SJCRH30 (cell line): Measurements from ENCODE around the gene VASH2. TPM values are rescaled to one million over a fixed set of nuclear protein-coding genes. Genes with fewer than 3 reads are reported as not detected.

Experiments used
- DNase-seq, 2 experiments: peaks; one replicate each; pipeline ENCODE4 v3.0.0-alpha.2; 2015 to 2020
- H3K27ac ChIP-seq: fragments of 250-450 bp; sonication (Bioruptor Pico); 2 replicates; pipeline ENCODE4 v1.5.1; 2020; ENCODE audit warnings: mild to moderate bottlenecking, moderate library complexity
- H3K27me3 ChIP-seq: fragments of 250-450 bp; sonication (Bioruptor Pico); 2 replicates; pipeline ENCODE4 v1.5.1; 2020; ENCODE audit warnings: mild to moderate bottlenecking, moderate library complexity
- H3K36me3 ChIP-seq: fragments of 250-450 bp; sonication (Bioruptor Pico); 2 replicates; pipeline ENCODE4 v1.5.1; 2020; ENCODE audit warnings: mild to moderate bottlenecking, moderate library complexity
- H3K4me1 ChIP-seq: fragments of 250-450 bp; sonication (Bioruptor Pico); 2 replicates; pipeline ENCODE4 v1.5.1; 2020; ENCODE audit warnings: mild to moderate bottlenecking, moderate library complexity
- H3K4me3 ChIP-seq: fragments of 250-450 bp; sonication (Bioruptor Pico); 2 replicates; pipeline ENCODE4 v1.5.1; 2020; ENCODE audit warnings: mild to moderate bottlenecking, moderate library complexity
- H3K9me3 ChIP-seq: fragments of 250-450 bp; sonication (Bioruptor Pico); replicated peaks from 2 replicates; pipeline ENCODE4 v1.5.1; 2020; ENCODE audit warnings: mild to moderate bottlenecking, moderate library complexity
- total RNA-seq: library from RNA; depleted of rRNA; stranded (reverse); fragments of >200 nt; shearing (Covaris generic); gene quantifications from 2 replicates; pipeline ENCODE4 v1.2.3, GENCODE V29; 2014

Gene VASH2
- total RNA-seq, 1 experiment from 2014 or later = 153 TPM

DNA sequence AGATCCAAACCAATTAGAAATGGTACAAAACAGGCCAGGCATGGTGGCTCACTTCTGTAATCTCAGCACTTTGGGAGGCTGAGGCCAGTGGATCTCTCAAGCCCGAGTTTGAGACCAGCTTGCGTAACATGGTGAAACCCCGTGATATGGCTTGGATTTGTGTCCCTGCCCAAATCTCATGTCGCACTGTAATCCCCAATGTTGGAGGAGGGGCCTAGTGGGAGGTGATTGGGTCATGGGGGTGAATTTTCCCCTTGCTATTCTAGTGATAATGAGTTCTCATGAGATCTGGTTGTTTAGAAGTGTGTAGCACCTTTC, 7.0 kb upstream of the VASH2 start:
- no peaks in the 10 kb centered on the region for H3K27me3 ChIP-seq
- H3K36me3 ChIP-seq = no peaks in the 10 kb centered on the region
- no peak overlapping the region for H3K4me3 ChIP-seq
- no peak for DNase-seq
- peaks cover 7% of the 10 kb centered on the region for H3K9me3 ChIP-seq
- peaks cover 15% of the 10 kb centered on the region for H3K4me1 ChIP-seq
- H3K27ac ChIP-seq = no peak overlapping the region

DNA sequence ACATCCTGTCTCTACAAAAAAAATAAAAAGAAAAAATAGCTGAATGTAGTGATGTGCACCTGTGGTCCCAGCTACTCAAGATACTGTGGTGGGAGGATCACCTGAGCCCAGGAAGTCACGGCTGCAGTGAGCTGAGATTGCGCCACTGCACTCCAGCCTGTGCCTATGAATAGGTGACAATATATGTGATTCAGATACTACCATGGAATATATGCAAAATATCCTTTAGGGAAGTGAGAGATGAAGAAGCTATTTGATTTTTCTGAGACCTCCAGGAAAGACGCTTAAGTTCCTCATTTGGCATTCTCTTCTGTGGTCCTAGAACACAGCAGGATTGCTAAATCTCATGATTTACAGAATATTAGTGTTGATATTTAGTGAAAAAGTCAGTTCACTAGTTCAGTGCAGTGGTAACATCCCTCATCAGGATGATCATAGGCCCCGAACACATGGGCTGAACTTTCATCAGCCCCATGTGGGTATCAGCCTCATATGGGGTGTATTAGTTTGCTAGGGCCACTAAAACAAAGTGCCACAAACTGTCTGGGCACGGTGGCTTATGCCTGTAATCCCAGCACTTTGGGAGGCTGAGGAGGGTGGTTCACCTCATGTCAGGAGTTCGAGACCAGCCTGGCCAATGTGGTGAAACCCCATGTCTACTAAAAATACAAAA, 6.0 kb upstream of the VASH2 start:
- H3K4me1 ChIP-seq = peaks cover 16% of the 10 kb centered on the region
- H3K27ac ChIP-seq = no peak overlapping the region
- no peak for DNase-seq
- H3K4me3 ChIP-seq = no peak overlapping the region
- H3K36me3 ChIP-seq = no peaks in the 10 kb centered on the region
- peaks cover 4% of the 10 kb centered on the region for H3K9me3 ChIP-seq
- H3K27me3 ChIP-seq = no peaks in the 10 kb centered on the region

DNA sequence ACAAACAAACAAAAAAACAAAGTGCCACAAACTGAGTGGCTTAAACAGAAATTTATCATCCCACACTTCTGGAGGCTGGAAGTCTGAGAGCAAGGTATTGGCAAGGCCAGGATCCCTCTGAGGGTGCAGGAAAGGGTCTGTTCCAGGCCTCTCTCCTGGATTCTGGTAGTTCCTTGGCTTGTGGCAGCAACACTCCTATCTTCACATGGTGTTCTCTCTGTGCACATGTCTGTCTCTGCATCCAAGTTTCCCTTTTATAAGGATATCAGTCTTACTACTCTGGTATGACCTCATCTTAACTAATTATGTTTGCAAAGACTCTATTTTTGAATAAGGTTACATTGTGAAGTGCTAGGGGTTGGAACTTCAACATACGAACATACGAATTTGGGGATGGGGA, 5.3 kb upstream of the VASH2 start:
- peaks cover 1% of the 10 kb centered on the region; the same call in 1 of the 2 replicates for H3K9me3 ChIP-seq
- H3K36me3 ChIP-seq = no peaks in the 10 kb centered on the region
- H3K4me3 ChIP-seq = no peak overlapping the region
- H3K4me1 ChIP-seq = peaks cover 21% of the 10 kb centered on the region
- H3K27ac ChIP-seq = no peak overlapping the region
- H3K27me3 ChIP-seq = no peaks in the 10 kb centered on the region
- no peak for DNase-seq

DNA sequence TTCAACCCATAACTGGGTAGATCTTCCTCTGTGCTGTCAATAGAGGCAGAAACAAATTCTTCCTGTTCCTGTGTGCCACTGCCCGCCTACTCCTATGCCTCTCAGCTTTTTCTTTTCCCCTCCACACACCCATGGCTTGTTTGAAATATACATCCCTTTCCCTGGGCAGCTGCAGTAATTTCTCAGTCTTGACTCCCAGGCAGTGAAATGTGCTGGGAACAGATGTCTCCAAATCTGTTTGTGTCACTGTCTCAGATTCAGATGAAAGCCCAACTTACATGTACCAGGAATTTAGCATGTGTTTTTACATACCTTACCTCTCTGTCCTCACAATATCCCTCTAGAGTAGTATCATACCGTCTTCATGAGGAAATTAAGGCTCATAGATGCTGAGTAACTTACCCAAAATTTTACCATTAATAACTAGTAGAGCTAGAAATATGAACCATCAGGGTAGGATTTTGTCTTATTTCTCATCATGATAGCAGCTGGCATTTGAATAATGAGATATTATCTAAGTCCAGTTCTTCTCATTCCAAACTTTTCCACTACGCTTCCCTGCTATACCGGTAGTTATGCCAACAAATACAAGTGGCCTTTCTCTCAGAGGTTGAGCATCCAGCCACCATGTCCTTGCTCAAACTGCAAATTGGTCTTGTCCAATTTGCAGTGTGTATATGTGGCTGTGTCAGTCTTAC, 4.7 kb upstream of the VASH2 start:
- Histone ChIP-seq H3K36me3 (peaks cover under 1% of the 10 kb centered on the region; the same call in 1 of the 2 replicates), H3K4me3 (no peak overlapping the region), H3K27ac (no peak overlapping the region), H3K9me3 (no peaks in the 10 kb centered on the region), H3K4me1 (peaks cover 22% of the 10 kb centered on the region), H3K27me3 (no peaks in the 10 kb centered on the region)
- DNase-seq = peak in 1 of 2 experiments; percentile 57

DNA sequence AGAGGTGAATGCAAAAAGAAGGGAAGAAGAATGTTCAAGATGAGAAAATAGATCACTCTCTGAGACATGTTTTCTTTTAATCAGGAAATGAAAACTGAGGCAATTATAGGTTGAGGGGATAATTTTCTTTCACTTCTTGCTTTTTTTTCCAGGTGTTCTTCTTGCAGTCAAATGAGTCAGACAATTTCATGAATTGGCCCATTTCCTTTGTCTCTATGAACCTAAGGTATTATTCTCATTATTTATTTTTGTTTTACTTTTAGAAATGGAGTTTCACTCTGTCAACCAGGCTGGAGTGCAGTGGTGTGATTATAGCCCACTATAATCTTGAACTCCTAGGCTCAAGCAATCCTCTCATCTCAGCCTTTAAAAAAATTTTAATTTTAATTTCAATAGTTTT, 3.5 kb upstream of the VASH2 start:
- Histone ChIP-seq H3K4me3 (no peak overlapping the region), H3K27me3 (no peaks in the 10 kb centered on the region), H3K27ac (no peak overlapping the region), H3K4me1 (peaks cover 22% of the 10 kb centered on the region), H3K9me3 (no peaks in the 10 kb centered on the region), H3K36me3 (peaks cover 11% of the 10 kb centered on the region)
- no peak for DNase-seq

DNA sequence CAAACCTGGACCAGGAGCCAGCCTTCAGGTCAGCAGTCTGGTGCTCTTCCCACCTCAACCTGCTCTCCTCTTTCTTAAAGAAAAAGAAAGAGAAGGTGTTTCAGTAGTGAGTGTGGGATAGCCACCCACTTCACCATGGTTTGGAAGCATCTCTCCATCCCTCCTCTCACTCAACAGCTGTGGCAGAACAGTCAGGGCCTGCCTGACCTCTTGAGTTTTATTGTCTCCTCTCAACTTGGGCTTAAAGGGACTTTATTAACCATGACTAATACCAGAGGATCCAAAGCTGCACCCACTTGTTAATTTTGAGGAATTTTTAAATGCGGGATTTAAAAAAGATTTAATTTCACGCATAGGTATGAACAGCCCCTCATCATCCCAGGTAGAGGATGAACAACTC, 570 bp upstream of the VASH2 start:
- Histone ChIP-seq H3K27ac (peak overlapping the region; percentile 92), H3K4me1 (peaks cover 42% of the 10 kb centered on the region), H3K4me3 (peak overlapping the region; percentile 94), H3K27me3 (no peaks in the 10 kb centered on the region), H3K9me3 (no peaks in the 10 kb centered on the region), H3K36me3 (peaks cover 40% of the 10 kb centered on the region)
- DNase-seq = peak; percentile 82 to 91

DNA sequence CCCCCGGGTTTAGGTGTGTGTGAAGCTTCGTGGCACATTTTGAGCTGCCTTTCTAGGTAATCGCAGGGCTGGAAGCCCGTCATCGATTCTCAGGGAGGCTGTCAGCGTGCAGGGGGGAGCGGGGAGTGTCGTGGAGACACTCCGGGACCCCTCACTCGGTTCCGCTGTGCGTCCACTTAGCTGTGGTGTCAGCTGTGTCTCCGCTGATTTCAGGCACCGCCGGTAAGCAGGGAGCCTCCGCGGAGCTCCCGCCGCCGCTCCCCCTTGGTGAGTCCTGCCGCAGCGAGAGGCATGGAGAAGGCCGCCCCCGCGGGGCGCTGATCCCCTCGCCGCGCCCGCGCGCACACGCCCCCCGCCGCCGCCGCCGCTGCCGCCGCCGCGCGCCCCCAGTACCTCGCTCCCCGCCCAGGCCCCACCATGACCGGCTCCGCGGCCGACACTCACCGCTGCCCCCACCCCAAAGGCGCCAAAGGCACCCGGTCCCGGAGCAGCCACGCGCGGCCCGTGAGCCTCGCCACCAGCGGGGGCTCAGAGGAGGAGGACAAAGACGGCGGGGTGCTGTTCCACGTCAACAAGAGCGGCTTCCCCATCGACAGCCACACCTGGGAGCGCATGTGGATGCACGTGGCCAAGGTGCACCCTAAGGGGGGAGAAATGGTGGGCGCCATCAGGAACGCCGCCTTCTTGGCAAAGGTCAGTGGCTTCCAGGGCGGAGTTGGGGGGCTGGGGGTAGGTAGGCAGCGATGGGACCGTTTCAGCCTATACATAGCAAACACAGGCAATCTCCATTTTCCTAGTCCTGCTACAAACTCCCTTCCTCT, 995 bp downstream of the VASH2 start:
- peaks cover 56% of the 10 kb centered on the region for H3K36me3 ChIP-seq
- H3K4me1 ChIP-seq = peaks cover 51% of the 10 kb centered on the region
- peak overlapping the region; percentile 92 for H3K27ac ChIP-seq
- H3K4me3 ChIP-seq = peak overlapping the region; percentile 94
- no peaks in the 10 kb centered on the region for H3K27me3 ChIP-seq
- peak in 1 of 2 experiments; percentile 45 for DNase-seq
- H3K9me3 ChIP-seq = no peaks in the 10 kb centered on the region

DNA sequence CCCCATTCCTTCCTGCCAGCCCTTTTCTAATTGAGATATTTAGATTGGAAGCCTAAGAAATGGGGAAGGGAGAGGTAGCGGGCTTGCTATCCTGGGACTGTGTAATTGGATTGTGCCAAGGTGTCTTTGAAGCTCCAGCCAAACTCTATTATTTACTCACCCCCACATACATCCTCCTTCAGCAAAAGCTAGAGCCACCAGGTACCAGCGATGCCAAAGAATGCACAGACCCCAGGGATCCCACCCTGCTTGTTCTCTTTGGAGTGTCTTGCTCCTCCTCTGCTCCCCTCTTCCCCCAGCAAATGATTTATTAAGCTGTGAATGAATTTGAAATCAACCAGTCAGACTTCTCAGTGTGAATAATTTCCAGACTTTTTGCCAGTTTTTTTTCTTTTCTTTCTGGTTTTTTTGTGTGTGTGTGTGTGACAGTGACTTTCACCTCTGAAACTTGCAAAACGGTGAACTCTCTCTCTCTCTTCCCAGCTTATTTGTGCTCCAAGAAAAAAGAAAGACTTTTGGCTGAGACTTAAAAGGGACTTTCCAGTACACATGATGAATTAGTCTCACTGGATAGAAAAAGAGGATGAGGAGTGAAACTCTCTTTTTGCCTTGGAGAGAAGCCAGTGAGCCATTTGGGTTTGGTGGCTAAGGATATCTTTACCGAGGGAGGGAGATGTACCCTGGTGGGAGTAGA, 1.8 kb downstream of the VASH2 start:
- peak overlapping the region; percentile 94 for H3K4me3 ChIP-seq
- H3K27ac ChIP-seq = peak overlapping the region; percentile 92

DNA sequence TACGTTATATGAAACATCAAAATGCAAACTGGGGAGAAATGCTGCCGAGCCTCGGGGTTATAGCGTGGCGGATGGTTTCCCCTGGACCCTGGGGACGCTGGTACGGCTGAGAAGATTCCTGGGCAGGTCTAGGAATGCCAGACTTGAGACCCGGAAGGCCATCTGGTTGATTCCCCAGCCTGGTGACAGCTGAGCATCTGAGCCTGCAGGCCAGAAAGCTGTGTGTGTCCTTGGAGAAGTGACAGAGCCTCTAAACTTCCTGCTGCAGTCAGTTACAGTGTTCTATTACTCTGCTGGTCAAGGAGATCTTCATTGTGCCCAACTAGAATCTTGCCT, 2.3 kb downstream of the VASH2 start:
- peak; percentile 85 to 88 for DNase-seq
- H3K27ac ChIP-seq = peak overlapping the region; percentile 92
- H3K4me1 ChIP-seq = peaks cover 63% of the 10 kb centered on the region
- H3K36me3 ChIP-seq = peaks cover 67% of the 10 kb centered on the region
- H3K4me3 ChIP-seq = peak overlapping the region; percentile 94
- H3K27me3 ChIP-seq = no peaks in the 10 kb centered on the region
- H3K9me3 ChIP-seq = no peaks in the 10 kb centered on the region

More for the DNA sequence above, 1.8 kb downstream of the VASH2 start:
- H3K4me1 ChIP-seq = peaks cover 58% of the 10 kb centered on the region
- H3K36me3 ChIP-seq = peaks cover 64% of the 10 kb centered on the region
- no peak for DNase-seq
- no peaks in the 10 kb centered on the region for H3K9me3 ChIP-seq
- H3K27me3 ChIP-seq = no peaks in the 10 kb centered on the region

DNA sequence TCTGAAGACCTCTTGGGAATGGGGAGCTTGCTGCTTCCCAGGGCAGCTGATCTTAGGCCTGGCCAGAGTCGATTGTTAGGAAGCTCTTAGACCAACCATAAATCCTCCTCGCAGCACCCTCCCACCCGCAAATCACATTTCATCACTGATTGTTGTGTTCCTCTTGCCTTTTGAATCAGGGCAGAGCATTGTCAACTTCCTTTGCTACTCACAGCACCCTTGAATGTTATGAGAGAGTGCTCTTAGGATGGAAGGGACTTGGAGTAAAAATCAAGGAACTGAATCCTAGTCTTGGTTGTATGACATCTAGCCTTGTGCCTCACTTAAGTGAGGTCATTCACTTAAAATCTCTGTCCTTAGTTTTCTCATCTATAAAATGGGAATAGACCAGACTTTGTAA, 3.0 kb downstream of the VASH2 start:
- no peaks in the 10 kb centered on the region for H3K27me3 ChIP-seq
- H3K4me3 ChIP-seq = peak overlapping the region; percentile 94
- peak overlapping the region; percentile 92 for H3K27ac ChIP-seq
- peaks cover 67% of the 10 kb centered on the region for H3K4me1 ChIP-seq
- H3K9me3 ChIP-seq = no peaks in the 10 kb centered on the region
- DNase-seq = no peak
- H3K36me3 ChIP-seq = peaks cover 70% of the 10 kb centered on the region

DNA sequence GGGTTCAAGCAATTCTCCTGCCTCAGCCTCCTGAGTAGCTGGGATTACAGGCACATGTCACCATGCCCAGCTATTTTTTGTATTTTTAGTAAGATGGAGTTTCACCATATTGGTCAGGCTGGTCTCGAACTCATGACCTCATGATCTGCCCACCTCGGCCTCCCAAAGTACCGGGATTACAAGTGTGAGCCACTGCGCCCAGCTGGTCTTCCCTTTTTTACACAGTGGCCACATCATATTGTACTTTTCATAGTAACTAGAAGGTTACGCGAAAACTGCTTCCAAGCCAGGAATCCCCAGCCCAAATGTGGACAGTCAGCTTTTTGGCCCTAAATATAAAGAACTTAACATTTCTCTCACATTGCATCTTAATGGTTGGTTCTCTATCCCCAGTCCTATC, 4.2 kb downstream of the VASH2 start:
- H3K36me3 ChIP-seq = peaks cover 78% of the 10 kb centered on the region
- H3K4me3 ChIP-seq = no peak overlapping the region
- DNase-seq = no peak
- no peaks in the 10 kb centered on the region for H3K9me3 ChIP-seq
- peaks cover 70% of the 10 kb centered on the region for H3K4me1 ChIP-seq
- no peaks in the 10 kb centered on the region for H3K27me3 ChIP-seq
- H3K27ac ChIP-seq = no peak overlapping the region

DNA sequence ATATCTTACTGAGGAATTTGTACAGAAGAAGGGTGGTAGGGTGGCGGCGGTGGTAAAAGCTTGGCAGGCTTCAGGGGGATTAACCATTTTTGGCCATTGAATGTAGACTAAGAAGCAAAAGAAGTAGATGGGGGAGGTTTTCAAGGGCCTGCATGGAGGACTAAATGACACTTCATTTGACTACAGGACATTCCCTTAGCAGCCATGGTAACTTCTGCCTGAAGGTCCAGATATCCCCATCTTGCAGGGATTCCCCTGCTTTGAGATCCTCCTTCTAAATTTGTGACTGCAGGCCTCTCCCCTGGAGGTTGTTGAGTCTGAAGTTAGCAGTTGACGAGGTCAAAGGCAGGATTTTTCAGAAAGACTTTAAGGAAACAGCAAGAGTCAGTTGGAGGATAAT, 4.8 kb downstream of the VASH2 start:
- peak in 1 of 2 experiments; percentile 13 for DNase-seq
- peaks cover 71% of the 10 kb centered on the region for H3K4me1 ChIP-seq
- H3K9me3 ChIP-seq = no peaks in the 10 kb centered on the region
- no peak overlapping the region for H3K27ac ChIP-seq
- no peaks in the 10 kb centered on the region for H3K27me3 ChIP-seq
- no peak overlapping the region for H3K4me3 ChIP-seq
- H3K36me3 ChIP-seq = peaks cover 84% of the 10 kb centered on the region

DNA sequence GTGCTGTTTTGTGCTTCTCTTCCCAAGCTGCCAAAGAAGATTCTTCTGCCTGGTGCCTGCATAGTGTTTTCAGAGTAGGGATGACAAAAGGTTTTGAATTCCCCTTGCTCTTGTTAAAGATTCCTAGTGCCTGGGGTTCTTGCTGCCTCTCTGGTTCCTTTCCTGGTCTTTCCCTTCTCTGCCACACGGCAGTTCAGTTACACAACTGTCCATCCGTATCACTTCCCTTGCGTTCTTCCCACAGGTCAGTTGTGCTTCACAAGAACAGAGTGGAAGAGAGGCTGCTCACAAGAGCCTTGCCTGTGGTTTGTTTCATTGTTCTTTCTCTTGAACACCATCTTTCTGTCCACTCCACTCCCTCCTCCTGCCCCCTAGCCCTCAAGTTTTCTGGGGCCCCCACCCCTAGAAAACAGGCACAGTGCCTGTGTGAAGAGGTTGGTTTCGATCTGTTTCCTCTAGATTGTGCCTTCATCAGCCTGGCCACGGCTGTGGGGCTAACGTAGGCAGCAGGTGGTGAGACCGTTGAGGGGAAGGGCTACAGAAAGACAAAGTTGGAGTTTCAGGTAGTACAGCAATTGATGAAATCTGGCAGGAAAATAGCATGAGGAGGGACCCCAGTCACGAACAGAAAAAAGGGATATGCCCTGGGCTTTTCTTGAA, 5.8 kb downstream of the VASH2 start:
- Histone ChIP-seq H3K9me3 (no peaks in the 10 kb centered on the region), H3K4me3 (no peak overlapping the region), H3K27me3 (no peaks in the 10 kb centered on the region), H3K36me3 (peaks cover 89% of the 10 kb centered on the region), H3K27ac (peak overlapping the region; percentile 5; the same call in 1 of the 2 replicates), H3K4me1 (peaks cover 71% of the 10 kb centered on the region)
- peak in 1 of 2 experiments; percentile 41 for DNase-seq

DNA sequence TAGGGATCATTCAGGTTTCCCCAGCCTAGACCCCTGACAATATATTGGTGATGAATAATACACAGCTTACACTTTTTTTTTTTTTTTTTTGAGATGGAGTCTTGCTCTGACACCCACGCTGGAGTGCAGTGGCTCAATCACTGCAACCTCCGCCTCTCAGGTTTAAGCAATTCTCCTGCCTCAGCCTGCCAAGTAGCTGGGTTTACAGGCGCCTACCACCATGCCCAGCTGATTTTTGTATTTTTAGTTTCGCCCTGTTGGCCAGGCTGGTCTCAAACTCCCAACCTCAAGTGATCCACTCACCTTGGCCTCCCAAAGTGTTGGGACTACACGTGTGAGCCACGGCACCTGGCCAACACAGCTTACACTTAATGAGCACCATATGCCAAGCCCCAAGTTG, 7.2 kb downstream of the VASH2 start:
- H3K4me3 ChIP-seq = no peak overlapping the region
- peak overlapping the region; percentile 85 for H3K27ac ChIP-seq
- H3K27me3 ChIP-seq = no peaks in the 10 kb centered on the region
- peaks cover 77% of the 10 kb centered on the region for H3K4me1 ChIP-seq
- peaks cover 90% of the 10 kb centered on the region for H3K36me3 ChIP-seq
- H3K9me3 ChIP-seq = no peaks in the 10 kb centered on the region
- no peak for DNase-seq
